Erythroblast (primary cell): ENCODE data around the gene PROK1.

ENCODE experiments used
- GATA1 ChIP-seq: IDR thresholded peaks from 2 replicates; pipeline ENCODE4 v1.6.1; 2011; ENCODE audit warnings: low read depth, mild to moderate bottlenecking, control low read depth, low read length, moderate library complexity
- POLR2A ChIP-seq: IDR thresholded peaks from 2 replicates; pipeline ENCODE4 v1.6.1; 2011; ENCODE audit warnings: mild to moderate bottlenecking, low read length

GRCh38 chr1:110455151-110455550 lies 4.2 kb downstream of the PROK1 start:
- TF ChIP-seq POLR2A (no peak), GATA1 (no peak)
